Panc1 (cell line): ENCODE data around the gene NPTXR.

ENCODE experiments used
- POLR2AphosphoS5 ChIP-seq: IDR thresholded peaks from 2 replicates; pipeline ENCODE4 v1.6.1; 2012; ENCODE audit warnings: mild to moderate bottlenecking, low read depth, low read length, moderate library complexity
- SIN3A ChIP-seq: IDR thresholded peaks from 2 replicates; pipeline ENCODE4 v1.6.1; 2012; ENCODE audit warnings: low read depth, mild to moderate bottlenecking, low read length, moderate library complexity, borderline replicate concordance; ENCODE audit not compliant: insufficient read depth
- TCF7L2 ChIP-seq: IDR thresholded peaks from 2 replicates; pipeline ENCODE4 v1.6.1; 2011; ENCODE audit warnings: mild to moderate bottlenecking, low read depth, low read length, inconsistent platforms
- TF ChIP-seq, protein P1 (sequence below), 2 experiments: IDR thresholded peaks; 2 replicates each; pipeline ENCODE4 v1.6.1; 2011 to 2012; ENCODE audit warnings: low read depth in 2 of 2, control low read depth in 1 of 2, low read length in 1 of 2, mild to moderate bottlenecking in 1 of 2, moderate library complexity in 1 of 2; ENCODE audit not compliant: insufficient read depth in 1 of 2
- TF ChIP-seq, protein P2 (sequence below): fragments of 450-650 bp; IDR thresholded peaks from 2 replicates; pipeline ENCODE4 v1.5.1; 2017; ENCODE audit warnings: mild to moderate bottlenecking

DNA sequence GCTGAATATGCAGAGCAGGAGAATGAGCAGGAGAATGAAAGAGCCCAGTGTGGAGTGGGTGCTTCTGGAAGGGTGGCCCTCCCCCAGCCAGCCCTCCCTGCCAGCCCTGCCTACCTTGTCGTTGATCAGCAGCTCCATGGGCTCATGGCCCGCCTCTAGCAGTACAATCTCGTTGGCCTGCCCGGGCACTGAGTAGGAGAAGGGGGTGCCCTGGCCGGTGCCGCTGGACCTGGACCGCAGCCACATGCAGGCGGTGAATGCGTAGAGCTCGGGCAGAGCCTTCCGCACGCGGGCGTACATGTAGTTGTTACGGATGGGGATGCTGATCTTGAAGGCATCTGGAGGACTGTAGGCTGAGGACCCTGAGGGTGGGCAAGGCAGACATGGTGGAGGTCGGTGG lies 17.4 kb downstream of the NPTXR start:
- TF ChIP-seq, protein P1, sequence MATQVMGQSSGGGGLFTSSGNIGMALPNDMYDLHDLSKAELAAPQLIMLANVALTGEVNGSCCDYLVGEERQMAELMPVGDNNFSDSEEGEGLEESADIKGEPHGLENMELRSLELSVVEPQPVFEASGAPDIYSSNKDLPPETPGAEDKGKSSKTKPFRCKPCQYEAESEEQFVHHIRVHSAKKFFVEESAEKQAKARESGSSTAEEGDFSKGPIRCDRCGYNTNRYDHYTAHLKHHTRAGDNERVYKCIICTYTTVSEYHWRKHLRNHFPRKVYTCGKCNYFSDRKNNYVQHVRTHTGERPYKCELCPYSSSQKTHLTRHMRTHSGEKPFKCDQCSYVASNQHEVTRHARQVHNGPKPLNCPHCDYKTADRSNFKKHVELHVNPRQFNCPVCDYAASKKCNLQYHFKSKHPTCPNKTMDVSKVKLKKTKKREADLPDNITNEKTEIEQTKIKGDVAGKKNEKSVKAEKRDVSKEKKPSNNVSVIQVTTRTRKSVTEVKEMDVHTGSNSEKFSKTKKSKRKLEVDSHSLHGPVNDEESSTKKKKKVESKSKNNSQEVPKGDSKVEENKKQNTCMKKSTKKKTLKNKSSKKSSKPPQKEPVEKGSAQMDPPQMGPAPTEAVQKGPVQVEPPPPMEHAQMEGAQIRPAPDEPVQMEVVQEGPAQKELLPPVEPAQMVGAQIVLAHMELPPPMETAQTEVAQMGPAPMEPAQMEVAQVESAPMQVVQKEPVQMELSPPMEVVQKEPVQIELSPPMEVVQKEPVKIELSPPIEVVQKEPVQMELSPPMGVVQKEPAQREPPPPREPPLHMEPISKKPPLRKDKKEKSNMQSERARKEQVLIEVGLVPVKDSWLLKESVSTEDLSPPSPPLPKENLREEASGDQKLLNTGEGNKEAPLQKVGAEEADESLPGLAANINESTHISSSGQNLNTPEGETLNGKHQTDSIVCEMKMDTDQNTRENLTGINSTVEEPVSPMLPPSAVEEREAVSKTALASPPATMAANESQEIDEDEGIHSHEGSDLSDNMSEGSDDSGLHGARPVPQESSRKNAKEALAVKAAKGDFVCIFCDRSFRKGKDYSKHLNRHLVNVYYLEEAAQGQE (IDR thresholded peaks at IDR 0.05; ENCODE audit: insufficient read depth in 1 of 2, low read depth in 2 of 2, low read length in 1 of 2), result no peak
- TF ChIP-seq, protein P2, sequence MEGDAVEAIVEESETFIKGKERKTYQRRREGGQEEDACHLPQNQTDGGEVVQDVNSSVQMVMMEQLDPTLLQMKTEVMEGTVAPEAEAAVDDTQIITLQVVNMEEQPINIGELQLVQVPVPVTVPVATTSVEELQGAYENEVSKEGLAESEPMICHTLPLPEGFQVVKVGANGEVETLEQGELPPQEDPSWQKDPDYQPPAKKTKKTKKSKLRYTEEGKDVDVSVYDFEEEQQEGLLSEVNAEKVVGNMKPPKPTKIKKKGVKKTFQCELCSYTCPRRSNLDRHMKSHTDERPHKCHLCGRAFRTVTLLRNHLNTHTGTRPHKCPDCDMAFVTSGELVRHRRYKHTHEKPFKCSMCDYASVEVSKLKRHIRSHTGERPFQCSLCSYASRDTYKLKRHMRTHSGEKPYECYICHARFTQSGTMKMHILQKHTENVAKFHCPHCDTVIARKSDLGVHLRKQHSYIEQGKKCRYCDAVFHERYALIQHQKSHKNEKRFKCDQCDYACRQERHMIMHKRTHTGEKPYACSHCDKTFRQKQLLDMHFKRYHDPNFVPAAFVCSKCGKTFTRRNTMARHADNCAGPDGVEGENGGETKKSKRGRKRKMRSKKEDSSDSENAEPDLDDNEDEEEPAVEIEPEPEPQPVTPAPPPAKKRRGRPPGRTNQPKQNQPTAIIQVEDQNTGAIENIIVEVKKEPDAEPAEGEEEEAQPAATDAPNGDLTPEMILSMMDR, result no peak
- TF ChIP-seq POLR2AphosphoS5, result no peak
- no peak for TF ChIP-seq TCF7L2
- TF ChIP-seq SIN3A, result no peak
